ENCODE data around the gene AGMO. TPM values are rescaled to one million over a fixed set of nuclear protein-coding genes. Genes with fewer than 3 reads are reported as not detected.

AGMO gene
- total and polyA plus RNA-seq, 2 experiments from 2014 or later: 0.42 to 0.55 TPM

GRCh38 chr7:15546272-15546792 lies 15.5 kb downstream of the AGMO start (continued):
- TF ChIP-seq ZNF462 (CRISPR knock-in tag; IDR thresholded peaks at IDR 0.05): no peak
- no peak for TF ChIP-seq EZH2phosphoT487 (IDR thresholded peaks at IDR 0.05; ENCODE audit: unreplicated experiment)
- TF ChIP-seq ZNF114 (CRISPR knock-in tag; IDR thresholded peaks at IDR 0.05): no peak
- no peak for TF ChIP-seq ETS1 (IDR thresholded peaks at IDR 0.05)
- TF ChIP-seq EZH2 (IDR thresholded peaks at IDR 0.05; ENCODE audit: low read depth, unreplicated experiment): no peak
- no peak for TF ChIP-seq POLR2AphosphoS5 (IDR thresholded peaks at IDR 0.05; ENCODE audit: low read depth)

GRCh38 chr7:15544050-15544449 lies 17.8 kb downstream of the AGMO start:
- Mint-ChIP-seq H3K36me3 (ENCODE audit: low read depth) (peaks cover 6% of the 10 kb centered on the region; the same call in 2 of the 3 replicates), H3K4me1 (no peaks in the 10 kb centered on the region; the same call in 2 of the 3 replicates), H3K27ac (no peak overlapping the region), H3K27me3 (ENCODE audit: insufficient read depth, low read depth, poor library complexity) (no peaks in the 10 kb centered on the region), H3K9me3 (peaks cover 2% of the 10 kb centered on the region; the same call in 1 of the 3 replicates), H3K4me3 (no peak overlapping the region)
- H2AFZ ChIP-seq: no peak overlapping the region
- no peaks in the 10 kb centered on the region for H3K79me2 ChIP-seq (replicated peaks; ENCODE audit: insufficient read depth)
- H3K9me2 ChIP-seq (ENCODE audit: insufficient read depth): peaks cover 8% of the 10 kb centered on the region; the same call in 1 of the 2 replicates
- no peak for ATAC-seq
- no peak overlapping the region for H3K4me2 ChIP-seq
- peaks cover 3% of the 10 kb centered on the region; the same call in 1 of the 2 replicates for H3K4me1 ChIP-seq (ENCODE audit: insufficient read depth)
- H3K27me3 ChIP-seq (ENCODE audit: insufficient read depth): no peaks in the 10 kb centered on the region
- no peaks in the 10 kb centered on the region for H3K36me3 ChIP-seq (ENCODE audit: insufficient read depth)
- no peaks in the 10 kb centered on the region for H3F3A ChIP-seq (replicated peaks; ENCODE audit: low read depth)
- H3K27ac ChIP-seq (ENCODE audit: low read depth): no peak overlapping the region
- no peak overlapping the region for H3K4me3 ChIP-seq
- H4K20me1 ChIP-seq (replicated peaks; ENCODE audit: insufficient read depth): no peaks in the 10 kb centered on the region
- DNase-seq (ENCODE audit: low spot score): no peak
- no peak for TF ChIP-seq POLR2AphosphoS5 (IDR thresholded peaks at IDR 0.05; ENCODE audit: low read depth)
- no peak for TF ChIP-seq ZNF114 (CRISPR knock-in tag; IDR thresholded peaks at IDR 0.05)
- no peak for TF ChIP-seq ZNF331 (CRISPR knock-in tag; IDR thresholded peaks at IDR 0.05; ENCODE audit: low read depth)
- no peak for TF ChIP-seq EZH2phosphoT487 (IDR thresholded peaks at IDR 0.05; ENCODE audit: unreplicated experiment)
- no peak for TF ChIP-seq ZNF462 (CRISPR knock-in tag; IDR thresholded peaks at IDR 0.05)
